Skeletal muscle satellite cell (primary cell): ENCODE results near the gene MISP3.

Experiments
- H3K27me3 ChIP-seq: 2 replicates; pipeline ENCODE4 v1.7.0; 2013; ENCODE audit warnings: low read length; ENCODE audit not compliant: control insufficient read depth, insufficient read depth
- H3K36me3 ChIP-seq: 2 replicates; pipeline ENCODE4 v1.7.0; 2013; ENCODE audit warnings: mild to moderate bottlenecking, control low read depth, low read length; ENCODE audit not compliant: insufficient read depth
- H3K4me1 ChIP-seq: 2 replicates; pipeline ENCODE4 v1.7.0; 2013; ENCODE audit warnings: low read length; ENCODE audit not compliant: control insufficient read depth, insufficient read depth
- H3K4me2 ChIP-seq: 2 replicates; pipeline ENCODE4 v1.7.0; 2013; ENCODE audit warnings: mild to moderate bottlenecking, low read length
- H3K4me3 ChIP-seq: 2 replicates; pipeline ENCODE4 v1.7.0; 2013; ENCODE audit warnings: low read length
- H3K9ac ChIP-seq: 2 replicates; pipeline ENCODE4 v1.7.0; 2013; ENCODE audit warnings: mild to moderate bottlenecking, low read depth, low read length, moderate library complexity
- H3K9me3 ChIP-seq: replicated peaks from 2 replicates; pipeline ENCODE4 v1.7.0; 2013; ENCODE audit warnings: mild to moderate bottlenecking, control low read depth, low read length

The MISP3 gene

GRCh38 chr19:14112809-14113385 lies 40.3 kb downstream of the MISP3 start:
- Histone ChIP-seq H3K9ac (peak overlapping the region; percentile 65), H3K4me2 (peak overlapping the region; percentile 75), H3K27me3 (no peaks in the 10 kb centered on the region), H3K4me3 (peak overlapping the region; percentile 38), H3K4me1 (peaks cover 35% of the 10 kb centered on the region), H3K9me3 (no peaks in the 10 kb centered on the region), H3K36me3 (no peaks in the 10 kb centered on the region)

- no peaks in the 10 kb centered on the region for H3K27me3 ChIP-seq
- peak overlapping the region; percentile 65 for H3K9ac ChIP-seq
- no peak overlapping the region for H3K4me3 ChIP-seq
- peaks cover 39% of the 10 kb centered on the region for H3K4me1 ChIP-seq
- no peaks in the 10 kb centered on the region for H3K9me3 ChIP-seq
- no peaks in the 10 kb centered on the region for H3K36me3 ChIP-seq
- H3K4me2 ChIP-seq: peak overlapping the region; percentile 75
These were observed 41.3 kb downstream of the MISP3 start for GRCh38 chr19:14113762-14114414.

GRCh38 chr19:14114439-14114838 lies 41.9 kb downstream of the MISP3 start:
- no peak overlapping the region for H3K4me3 ChIP-seq
- no peaks in the 10 kb centered on the region for H3K27me3 ChIP-seq
- peaks cover 44% of the 10 kb centered on the region for H3K4me1 ChIP-seq
- H3K9me3 ChIP-seq: no peaks in the 10 kb centered on the region
- H3K36me3 ChIP-seq: no peaks in the 10 kb centered on the region
- H3K4me2 ChIP-seq: no peak overlapping the region
- no peak overlapping the region for H3K9ac ChIP-seq

- Histone ChIP-seq H3K4me3 (no peak overlapping the region), H3K9ac (no peak overlapping the region), H3K27me3 (no peaks in the 10 kb centered on the region), H3K4me1 (peaks cover 48% of the 10 kb centered on the region), H3K36me3 (no peaks in the 10 kb centered on the region), H3K4me2 (no peak overlapping the region), H3K9me3 (no peaks in the 10 kb centered on the region)
These were observed 42.3 kb downstream of the MISP3 start for GRCh38 chr19:14114854-14115253.

GRCh38 chr19:14115756-14116155 lies 43.2 kb downstream of the MISP3 start:
- Histone ChIP-seq H3K4me3 (peak overlapping the region; percentile 81), H3K4me1 (peaks cover 48% of the 10 kb centered on the region), H3K9me3 (no peaks in the 10 kb centered on the region), H3K9ac (peak overlapping the region; percentile 88), H3K36me3 (no peaks in the 10 kb centered on the region), H3K4me2 (peak overlapping the region; percentile 99), H3K27me3 (no peaks in the 10 kb centered on the region)

GRCh38 chr19:14116525-14116917 lies 43.9 kb downstream of the MISP3 start:
- peak overlapping the region; percentile 88 for H3K9ac ChIP-seq
- H3K4me1 ChIP-seq: peaks cover 48% of the 10 kb centered on the region
- H3K36me3 ChIP-seq: no peaks in the 10 kb centered on the region
- H3K27me3 ChIP-seq: no peaks in the 10 kb centered on the region
- H3K4me3 ChIP-seq: peak overlapping the region; percentile 81
- peak overlapping the region; percentile 99 for H3K4me2 ChIP-seq
- no peaks in the 10 kb centered on the region for H3K9me3 ChIP-seq

GRCh38 chr19:14116918-14117578 lies 44.5 kb downstream of the MISP3 start:
- peaks cover 48% of the 10 kb centered on the region for H3K4me1 ChIP-seq
- H3K4me2 ChIP-seq: peak overlapping the region; percentile 99
- peak overlapping the region; percentile 81 for H3K4me3 ChIP-seq
- H3K9me3 ChIP-seq: no peaks in the 10 kb centered on the region
- no peaks in the 10 kb centered on the region for H3K27me3 ChIP-seq
- peak overlapping the region; percentile 88 for H3K9ac ChIP-seq
- no peaks in the 10 kb centered on the region for H3K36me3 ChIP-seq

- H3K36me3 ChIP-seq: no peaks in the 10 kb centered on the region
- H3K4me2 ChIP-seq: peak within 1 kb of the TSS; percentile 99
- peak within 1 kb of the TSS; percentile 88 for H3K9ac ChIP-seq
- H3K9me3 ChIP-seq: no peaks in the 10 kb centered on the region
- H3K4me1 ChIP-seq: peaks cover 43% of the 10 kb centered on the region
- peak within 1 kb of the TSS; percentile 81 for H3K4me3 ChIP-seq
- H3K27me3 ChIP-seq: no peaks in the 10 kb centered on the region
These were observed 45.1 kb downstream of the MISP3 start, which contains the start of gene PRKACA for GRCh38 chr19:14117668-14118164. Gene PRKACA (minus strand): TSS chr19:14117762. CDS start chr19:14117547, 215 bp downstream.

GRCh38 chr19:14118165-14119051 lies 45.8 kb downstream of the MISP3 start:
- Histone ChIP-seq H3K4me1 (peaks cover 36% of the 10 kb centered on the region), H3K36me3 (no peaks in the 10 kb centered on the region), H3K27me3 (no peaks in the 10 kb centered on the region), H3K9ac (peak overlapping the region; percentile 77), H3K4me3 (peak overlapping the region; percentile 58), H3K4me2 (peak overlapping the region; percentile 79), H3K9me3 (no peaks in the 10 kb centered on the region)

- Histone ChIP-seq H3K9me3 (no peaks in the 10 kb centered on the region), H3K36me3 (no peaks in the 10 kb centered on the region), H3K4me2 (peak overlapping the region; percentile 79), H3K4me1 (peaks cover 29% of the 10 kb centered on the region), H3K9ac (peak overlapping the region; percentile 77), H3K4me3 (peak overlapping the region; percentile 58), H3K27me3 (no peaks in the 10 kb centered on the region)
These were observed 46.6 kb downstream of the MISP3 start for GRCh38 chr19:14119146-14119545.
